PC-9 (cell line): ENCODE results near the gene SEMA7A.

ENCODE experiments used
- CTCF ChIP-seq: fragments of 200-600 bp; sonication (generic); conservative IDR thresholded peaks from 2 replicates; pipeline ENCODE4 v1.6.1; 2017; ENCODE audit warnings: mixed run types, antibody characterized with exemption, mild to moderate bottlenecking, moderate library complexity
- EZH2 ChIP-seq: fragments of 200-600 bp; sonication (generic); IDR thresholded peaks from 2 replicates; pipeline ENCODE4 v1.8.0; 2017; ENCODE audit warnings: antibody characterized with exemption, low read depth

- no peak for TF ChIP-seq CTCF
- no peak for TF ChIP-seq EZH2
These were observed 27.2 kb downstream of the SEMA7A start for GRCh38 chr15:74406517-74406916.
